ENCODE measurements around the gene P2RX3. TPM values are rescaled to one million over a fixed set of nuclear protein-coding genes. Genes with fewer than 3 reads are reported as not detected.

Gene P2RX3
- total and polyA plus RNA-seq, 10 of the 15 experiments (the other 5 are each of a cell fraction or from before 2014, with no cell fraction given), result 0.05 to 0.12 TPM; not detected in 8

GRCh38 chr11:57332694-57333440 is 5.3 kb upstream of the P2RX3 start (continued):
- TF ChIP-seq CEBPZ (IDR thresholded peaks at IDR 0.05; ENCODE audit: low read depth, low read length), result no peak
- no peak for TF ChIP-seq CBX5 (IDR thresholded peaks at IDR 0.05; ENCODE audit: low read depth)
- TF ChIP-seq CREM (IDR thresholded peaks at IDR 0.05; ENCODE audit: low read depth), result no peak
- no peak for TF ChIP-seq ZNF687 (IDR thresholded peaks at IDR 0.05)
- no peak for TF ChIP-seq BCL3 (IDR thresholded peaks at IDR 0.05; ENCODE audit: borderline replicate concordance, insufficient read depth, low read depth, low read length, poor library complexity, severe bottlenecking)
- no peak for TF ChIP-seq ZBTB33 (IDR thresholded peaks at IDR 0.05)
- no peak for TF ChIP-seq HDGF (IDR thresholded peaks at IDR 0.05)
- TF ChIP-seq KDM1A (IDR thresholded peaks at IDR 0.05; ENCODE audit: borderline replicate concordance), result no peak
- TF ChIP-seq ZNF24 (IDR thresholded peaks at IDR 0.05), result no peak
- no peak for TF ChIP-seq SP1 (IDR thresholded peaks at IDR 0.05; ENCODE audit: low read depth, low read length)
- TF ChIP-seq YBX1 (IDR thresholded peaks at IDR 0.05), result no peak
